Measurements from ENCODE around the gene NIT1. TPM values are rescaled to one million over a fixed set of nuclear protein-coding genes. Genes with fewer than 3 reads are reported as not detected.
A peak's percentile ranks its signal among the peaks of the same experiment; 100 is the strongest.

NIT1 gene
- 24.0 TPM for polyA plus RNA-seq (2013, experiment 1 of 2; ENCODE audit: insufficient read length)
- 21.1 TPM for polyA plus RNA-seq (2013, experiment 2 of 2; ENCODE audit: insufficient read length)

- peak; percentile 79 for DNase-seq
These were observed at the start of gene NIT1, which contains the start of gene PFDN2 for GRCh38 chr1:161117759-161118581. Gene NIT1, plus strand, starts transcription at chr1:161118105. Its CDS starts 72 bp downstream, at chr1:161118177. Gene PFDN2, minus strand, starts transcription at chr1:161118037. Its CDS starts 11 bp downstream, at chr1:161118026.

GRCh38 chr1:161068306-161069234 lies 49.3 kb upstream of the NIT1 start:
- peak; percentile 25 for DNase-seq

- DNase-seq = no peak
These were observed 48.7 kb upstream of the NIT1 start for GRCh38 chr1:161069241-161069640.

GRCh38 chr1:161069731-161070270 lies 48.1 kb upstream of the NIT1 start, which contains the start of gene ARHGAP30:
Gene ARHGAP30, minus strand, starts transcription at chr1:161069891. Its CDS starts 267 bp downstream, at chr1:161069624.
- DNase-seq = no peak

GRCh38 chr1:161070761-161071160 lies 47.1 kb upstream of the NIT1 start:
- DNase-seq = no peak

GRCh38 chr1:161071886-161072371 lies 46.0 kb upstream of the NIT1 start:
- peak; percentile 42 for DNase-seq

- no peak for DNase-seq
These were observed 45.0 kb upstream of the NIT1 start for GRCh38 chr1:161072751-161073449.

- DNase-seq = no peak
These were observed 44.3 kb upstream of the NIT1 start for GRCh38 chr1:161073474-161074121.

- no peak for DNase-seq
These were observed 43.1 kb upstream of the NIT1 start for GRCh38 chr1:161074676-161075368.

GRCh38 chr1:161076410-161076809 lies 41.5 kb upstream of the NIT1 start:
- DNase-seq = no peak

GRCh38 chr1:161077426-161077825 lies 40.5 kb upstream of the NIT1 start:
- DNase-seq = no peak

- DNase-seq = no peak
These were observed 38.3 kb upstream of the NIT1 start for GRCh38 chr1:161079436-161080110.

- peak; percentile 40 for DNase-seq
These were observed 37.2 kb upstream of the NIT1 start for GRCh38 chr1:161080441-161081405.

- no peak for DNase-seq
These were observed 36.4 kb upstream of the NIT1 start for GRCh38 chr1:161081519-161081918.

GRCh38 chr1:161082483-161082882 lies 35.4 kb upstream of the NIT1 start:
- DNase-seq = no peak

GRCh38 chr1:161082996-161083747 lies 34.7 kb upstream of the NIT1 start:
- peak; percentile 81 for DNase-seq

- DNase-seq = no peak
These were observed 33.9 kb upstream of the NIT1 start for GRCh38 chr1:161083748-161084596.
